HUDEP-2 (cell line): ENCODE results near the gene CCDC141.
A peak's percentile ranks its signal among the peaks of the same experiment; 100 is the strongest.
"Not testable (repeated sequence)": the region's sequence is repeated elsewhere in the genome, so short reads cannot be mapped to it uniquely, and the experiment has no call there.

Experiments
- DNase-seq, 76 experiments: peaks; one replicate each; lab custom pipeline; 2025; ENCODE audit not compliant: unreplicated experiment in 76 of 76; lab: John Stamatoyannopoulos, UW

Gene CCDC141

GRCh38 chr2:179048099-179048498, 1.8 kb downstream of the CCDC141 start:
- no peak for DNase-seq

DNA sequence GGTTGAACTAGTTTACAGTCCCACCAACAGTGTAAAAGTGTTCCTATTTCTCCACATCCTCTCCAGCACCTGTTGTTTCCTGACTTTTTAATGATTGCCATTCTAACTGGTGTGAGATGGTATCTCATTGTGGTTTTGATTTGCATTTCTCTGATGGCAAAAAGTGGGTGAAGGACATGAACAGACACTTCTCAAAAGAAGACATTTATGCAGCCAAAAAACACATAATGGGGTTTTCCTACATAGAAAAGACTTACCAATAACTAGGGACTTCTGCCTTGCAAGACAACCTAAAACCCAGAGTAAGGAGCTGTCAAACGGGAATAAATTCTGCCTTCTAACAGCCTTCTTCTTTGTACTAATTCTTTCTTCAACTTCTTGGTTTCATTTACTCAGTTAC, 4.3 kb downstream of the CCDC141 start:
- DNase-seq = not testable (repeated sequence)

GRCh38 chr2:179044500-179044899, 5.4 kb downstream of the CCDC141 start:
- no peak for DNase-seq

DNA sequence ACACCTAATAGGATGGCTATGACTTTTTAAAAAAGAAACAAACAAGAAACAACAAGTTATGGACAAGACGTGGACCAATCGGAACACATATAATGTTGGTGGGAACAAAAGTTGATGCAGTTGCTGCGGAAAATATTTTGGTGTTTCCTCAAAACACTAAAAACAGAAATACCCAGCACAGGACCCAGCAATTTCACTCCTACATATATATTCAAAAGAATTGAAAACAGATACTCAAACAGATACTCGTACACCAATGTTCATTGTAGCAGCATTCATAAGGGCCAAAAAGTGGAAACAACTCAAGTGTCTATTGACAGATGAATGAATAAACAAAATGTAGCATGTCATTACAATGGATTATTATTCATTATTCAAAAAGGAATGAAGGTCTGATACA, 12.1 kb downstream of the CCDC141 start:
- no peak for DNase-seq

- no peak for DNase-seq
These were observed 13.5 kb downstream of the CCDC141 start for GRCh38 chr2:179036353-179036905.

GRCh38 chr2:179031731-179032408, 18.1 kb downstream of the CCDC141 start:
- DNase-seq = no peak

DNA sequence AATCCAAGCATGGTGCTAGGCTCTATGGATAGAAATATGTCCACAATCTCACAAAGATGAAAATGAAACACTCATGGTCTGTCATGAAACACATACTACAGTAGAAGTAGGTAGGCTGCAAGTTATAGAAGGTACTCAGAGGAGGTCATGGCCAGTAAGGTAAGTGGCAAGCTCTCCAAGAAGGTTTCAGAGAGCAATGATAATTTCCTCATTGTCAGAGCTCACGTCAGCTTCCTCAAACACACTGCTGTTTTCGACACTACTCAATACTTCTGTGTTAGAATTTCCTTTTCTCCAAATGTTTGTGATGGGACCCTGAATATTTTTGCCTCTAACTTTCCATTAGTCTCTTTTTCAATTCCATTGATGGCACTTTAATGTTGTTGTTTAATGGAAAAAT, 25.5 kb downstream of the CCDC141 start:
- no peak for DNase-seq

GRCh38 chr2:179022685-179023084, 27.3 kb downstream of the CCDC141 start:
- no peak for DNase-seq

DNA sequence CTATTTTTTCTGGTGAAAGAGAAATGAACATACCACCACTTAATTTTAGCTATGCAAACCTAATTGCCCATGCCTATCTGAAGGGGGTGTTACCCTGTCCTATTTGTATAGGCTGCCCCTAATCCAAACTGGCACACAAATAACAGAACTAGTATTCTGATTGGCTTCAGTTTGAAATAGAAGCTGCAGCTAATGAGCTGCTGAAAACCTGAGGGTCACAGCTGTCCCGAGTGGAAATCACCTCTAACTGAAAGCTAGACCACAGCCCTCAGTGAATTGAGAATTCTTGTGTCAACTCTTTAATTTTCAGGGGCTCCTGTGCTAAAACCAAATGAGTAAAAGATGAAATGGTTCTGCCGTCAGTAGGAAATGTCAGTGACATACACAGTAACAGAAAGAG, 28.7 kb downstream of the CCDC141 start:
- no peak for DNase-seq

DNA sequence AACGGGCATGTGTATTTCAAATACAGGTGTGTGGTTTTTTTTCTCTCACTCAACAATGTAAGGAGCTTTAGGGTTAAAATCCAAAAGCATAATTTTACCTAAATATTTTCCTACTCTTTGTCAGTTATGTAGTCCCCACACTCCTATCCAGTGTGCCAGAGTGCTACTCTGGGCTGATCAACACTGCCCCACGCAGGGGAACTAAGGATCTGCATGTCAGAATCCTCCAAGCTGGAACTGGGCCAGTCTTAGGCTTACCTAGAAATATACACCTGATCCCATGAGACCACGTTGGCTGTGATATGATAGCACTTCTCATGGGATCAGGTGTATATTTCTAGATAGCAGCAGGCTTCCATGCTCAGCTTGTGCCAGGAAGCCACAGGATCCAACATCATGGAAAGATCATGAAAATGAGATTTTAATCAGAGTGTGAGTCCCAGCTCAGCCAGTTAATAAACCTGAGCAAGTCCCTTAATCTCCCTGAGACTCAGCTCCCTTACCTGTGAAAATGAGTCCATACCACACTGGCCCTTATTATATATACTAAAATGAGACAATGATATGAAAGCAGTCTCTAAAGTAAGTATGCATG, 29.7 kb downstream of the CCDC141 start:
- peak in 33 of 76 experiments; percentile 0 to 28 (median 5) for DNase-seq

GRCh38 chr2:179019260-179019659, 30.7 kb downstream of the CCDC141 start:
- DNase-seq = no peak

GRCh38 chr2:179017773-179018357, 32.1 kb downstream of the CCDC141 start:
- DNase-seq = no peak

- DNase-seq = not testable (repeated sequence)
These were observed 35.7 kb downstream of the CCDC141 start for GRCh38 chr2:179014189-179014588.

DNA sequence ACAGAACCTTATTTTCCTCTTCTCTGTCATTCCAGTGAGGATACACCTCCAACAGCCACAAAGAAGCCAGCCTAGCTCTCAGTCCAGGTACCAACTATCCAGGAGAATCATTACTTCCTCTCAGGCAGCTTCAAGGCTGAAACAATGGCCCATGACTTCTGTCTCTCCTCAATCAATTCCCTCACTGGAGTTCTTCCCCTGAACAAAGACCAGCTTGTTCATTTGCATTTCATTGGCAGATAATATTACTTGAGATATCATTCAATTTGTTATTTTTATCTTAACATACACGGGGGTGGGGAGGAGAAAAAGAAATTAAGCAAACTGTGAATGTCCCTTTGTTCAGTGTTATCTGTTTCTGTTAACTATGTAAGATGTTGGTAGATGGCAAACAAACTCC, 44.0 kb downstream of the CCDC141 start:
- no peak for DNase-seq

DNA sequence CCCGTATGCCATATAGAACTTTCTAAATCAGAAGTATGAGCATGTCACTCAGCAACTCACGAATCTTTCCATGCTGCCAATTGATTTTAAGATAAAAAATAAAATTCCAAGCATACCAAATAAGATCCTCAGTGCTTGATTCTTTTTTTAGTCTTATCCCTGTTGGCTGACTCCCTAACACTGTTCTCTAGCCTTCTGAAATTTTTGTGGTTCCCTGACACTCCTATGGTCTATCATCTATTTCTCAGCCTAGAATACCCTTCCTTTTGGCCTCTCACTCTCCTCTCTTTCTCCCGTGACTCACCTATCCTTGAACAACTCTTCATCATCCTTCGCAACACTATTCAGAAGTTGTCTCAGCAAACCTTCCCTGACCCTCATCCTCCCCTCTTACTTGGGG, 50.5 kb downstream of the CCDC141 start:
- DNase-seq = no peak

GRCh38 chr2:178998539-178998938, 51.4 kb downstream of the CCDC141 start:
- DNase-seq = no peak

DNA sequence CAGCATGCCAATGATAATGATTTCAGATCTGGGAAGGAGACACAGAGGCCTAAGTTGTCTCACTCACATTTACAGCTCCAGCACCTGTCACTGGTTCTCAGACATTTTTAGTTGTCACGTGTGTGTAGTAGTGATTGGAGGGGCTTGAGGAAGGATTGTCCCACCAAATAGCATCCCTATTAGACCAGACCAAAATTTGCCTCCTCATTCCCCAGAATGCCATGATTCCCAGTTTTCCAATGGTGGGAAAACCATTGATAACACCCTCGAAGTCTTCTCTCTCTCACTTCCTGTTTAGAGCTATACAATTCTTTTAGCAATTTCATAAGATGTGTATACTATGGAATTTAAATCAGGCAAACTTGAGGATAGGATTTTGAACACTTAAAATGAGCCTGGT, 52.5 kb downstream of the CCDC141 start:
- no peak for DNase-seq

- no peak for DNase-seq
These were observed 52.9 kb downstream of the CCDC141 start for GRCh38 chr2:178997067-178997466.

DNA sequence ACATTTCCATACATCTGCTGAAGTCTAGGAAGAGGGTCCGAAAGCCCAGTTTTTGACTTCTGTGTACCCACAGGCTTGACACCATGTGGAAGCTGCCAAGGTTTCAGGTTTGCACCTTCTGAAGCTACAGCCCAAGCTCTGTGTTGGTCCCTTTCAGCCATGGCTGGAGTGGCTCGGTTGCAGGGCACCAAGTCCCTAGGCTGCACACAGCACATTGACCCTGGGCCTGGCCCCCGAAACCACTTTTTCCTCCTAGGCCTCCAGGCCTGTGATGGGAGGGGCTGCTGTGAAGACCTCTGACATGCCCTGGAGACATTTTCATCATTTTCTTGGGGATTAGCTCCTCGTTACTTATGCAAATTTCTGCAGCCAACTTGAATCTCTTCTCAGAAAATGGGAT, 55.7 kb downstream of the CCDC141 start:
- DNase-seq = no peak

DNA sequence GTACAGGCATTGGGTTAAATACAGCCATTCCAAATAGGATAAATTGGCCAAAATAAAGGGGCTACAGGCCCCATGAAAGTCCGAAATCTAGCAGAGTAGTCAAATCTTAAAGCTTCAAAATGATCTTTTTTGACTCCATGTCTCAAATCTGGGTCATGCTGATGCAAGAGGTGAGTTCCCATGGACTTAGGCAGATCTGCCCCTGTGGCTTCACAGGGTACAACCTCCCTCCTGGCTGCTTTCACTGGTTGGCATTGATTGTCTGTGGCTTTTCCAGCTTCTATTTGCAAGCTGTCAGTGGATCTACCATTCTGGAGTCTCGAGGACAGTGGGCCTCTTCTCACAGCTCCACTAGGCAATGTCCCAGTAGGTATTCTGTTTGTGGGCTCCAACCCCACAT, 56.1 kb downstream of the CCDC141 start:
- no peak for DNase-seq

GRCh38 chr2:178992719-178993118, 57.2 kb downstream of the CCDC141 start:
- DNase-seq = not testable (repeated sequence)
